H1 (cell line): ENCODE results near the gene CCNH. TPM values are rescaled to one million over a fixed set of nuclear protein-coding genes. Genes with fewer than 3 reads are reported as not detected.

ENCODE experiments used
- CTCF ChIA-PET: fragments of 300-600 bp; sonication (Branson Sonifier 250); formaldehyde crosslinking; loops from one replicate; lab custom pipeline; 2021; ENCODE audit not compliant: partially characterized antibody; lab: Charles Lee
- POLR2A ChIA-PET: fragments of 300-600 bp; sonication (Branson Sonifier 250); formaldehyde crosslinking; loops from one replicate; lab custom pipeline; 2021; ENCODE audit warnings: inconsistent platforms; ENCODE audit not compliant: partially characterized antibody; lab: Charles Lee
- DNase-seq, 2 experiments: peaks; one replicate each; pipeline versions ENCODE4 v3.0.0 to v3.0.0-alpha.2; 2010 to 2022; ENCODE audit warnings: low spot score in 2 of 2, low read depth in 1 of 2, mixed read lengths in 1 of 2
- FAIRE-seq: peaks from 2 replicates; lab custom pipeline; 2011; peaks lifted over from hg19 to GRCh38; lab: Jason Lieb, UNC
- H2AFZ ChIP-seq: 2 replicates; pipeline ENCODE4 v1.8.1; 2012; ENCODE audit warnings: low read length, inconsistent platforms
- H2AK5ac ChIP-seq: 2 replicates; pipeline ENCODE4 v1.6.1; 2013; ENCODE audit warnings: low read depth, low read length
- H2BK120ac ChIP-seq: replicated peaks from 2 replicates; pipeline ENCODE3; 2013; ENCODE audit warnings: low read depth, low read length, inconsistent platforms
- H2BK12ac ChIP-seq: 2 replicates; pipeline ENCODE4 v1.6.1; 2013; ENCODE audit warnings: low read depth, low read length
- H2BK15ac ChIP-seq: 2 replicates; pipeline ENCODE4 v1.6.1; 2013; ENCODE audit warnings: low read length
- H2BK20ac ChIP-seq: 2 replicates; pipeline ENCODE4 v1.6.1; 2013; ENCODE audit warnings: low read length
- H2BK5ac ChIP-seq: 2 replicates; pipeline ENCODE4 v1.6.1; 2013; ENCODE audit warnings: low read depth, low read length
- H3K14ac ChIP-seq: 2 replicates; pipeline ENCODE4 v1.6.1; 2013; ENCODE audit warnings: inconsistent platforms; ENCODE audit not compliant: insufficient read length
- H3K18ac ChIP-seq: 2 replicates; pipeline ENCODE4 v1.6.1; 2013; ENCODE audit warnings: low read length; ENCODE audit errors: extremely low read depth
- H3K23ac ChIP-seq: 2 replicates; pipeline ENCODE4 v1.6.1; 2013; ENCODE audit warnings: inconsistent platforms; ENCODE audit not compliant: insufficient read length
- H3K23me2 ChIP-seq: 2 replicates; pipeline ENCODE4 v1.6.1; 2013; ENCODE audit warnings: low read depth, low read length
- H3K27ac ChIP-seq: 2 replicates; pipeline ENCODE4 v1.6.1; 2011; ENCODE audit warnings: low read depth, low read length, inconsistent platforms
- H3K27me3 ChIP-seq, 4 experiments: replicated peaks in 1 of 4; 1 replicate in 1 of 4; 2 replicates in 3 of 4; pipeline versions ENCODE4 v1.6.1 to v1.8.1; 2011 to 2013; ENCODE audit warnings: low read length in 3 of 4, mild to moderate bottlenecking in 3 of 4, inconsistent platforms in 2 of 4, mixed read lengths in 2 of 4, moderate library complexity in 1 of 4; ENCODE audit not compliant: control insufficient read depth in 3 of 4, insufficient read depth in 3 of 4; ENCODE audit errors: extremely low read depth in 1 of 4
- H3K36me3 ChIP-seq, 4 experiments: 2 replicates each; pipeline versions ENCODE4 v1.6.1 to v1.8.1; 2011 to 2013; ENCODE audit warnings: mild to moderate bottlenecking in 4 of 4, low read length in 3 of 4, moderate library complexity in 2 of 4, control low read depth in 1 of 4, inconsistent platforms in 1 of 4; ENCODE audit not compliant: insufficient read depth in 4 of 4, control insufficient read depth in 2 of 4
- H3K4ac ChIP-seq: replicated peaks from 2 replicates; pipeline ENCODE3; 2013; ENCODE audit warnings: low read length, low read depth, mixed read lengths, inconsistent platforms; ENCODE audit not compliant: insufficient read length
- H3K4me1 ChIP-seq, 4 experiments: replicated peaks in 1 of 4; 1 replicate in 1 of 4; 2 replicates in 3 of 4; pipeline versions ENCODE4 v1.6.1 to v1.8.1; 2011 to 2013; ENCODE audit warnings: low read length in 3 of 4, inconsistent platforms in 2 of 4, mixed read lengths in 1 of 4; ENCODE audit not compliant: insufficient read depth in 4 of 4, control insufficient read depth in 3 of 4
- H3K4me2 ChIP-seq, 2 experiments: 2 replicates each; pipeline versions ENCODE4 v1.6.1 to v1.8.1; 2011 to 2013; ENCODE audit warnings: low read depth in 2 of 2, low read length in 2 of 2, control low read depth in 1 of 2, inconsistent platforms in 1 of 2, mild to moderate bottlenecking in 1 of 2; ENCODE audit not compliant: insufficient read depth in 1 of 2
- H3K4me3 ChIP-seq, 4 experiments: fragments of 200-600, 300-600 bp in 1 of 4; sonication (generic), shearing (Covaris generic), sonication (Bioruptor Twin) in 1 of 4; 2 replicates each; pipeline versions ENCODE4 v1.5.1 to v1.8.1; 2011 to 2016; ENCODE audit warnings: low read length in 4 of 4, low read depth in 3 of 4, control low read depth in 2 of 4, inconsistent platforms in 2 of 4, mild to moderate bottlenecking in 2 of 4, mixed read lengths in 1 of 4, moderate library complexity in 1 of 4; ENCODE audit not compliant: insufficient read depth in 2 of 4; ENCODE audit errors: extremely low read depth in 1 of 4
- H3K56ac ChIP-seq: replicated peaks from 2 replicates; pipeline ENCODE3; 2013; ENCODE audit warnings: low read depth, mild to moderate bottlenecking, mixed read lengths, low read length, inconsistent platforms; ENCODE audit not compliant: insufficient read length
- H3K79me1 ChIP-seq: 2 replicates; pipeline ENCODE4 v1.6.1; 2013; ENCODE audit warnings: low read depth, low read length, control low read depth
- H3K79me2 ChIP-seq, 2 experiments: 2 replicates each; pipeline versions ENCODE4 v1.6.1 to v1.8.1; 2012 to 2013; ENCODE audit warnings: low read length in 2 of 2, mild to moderate bottlenecking in 2 of 2, inconsistent platforms in 1 of 2; ENCODE audit not compliant: insufficient read depth in 2 of 2, control insufficient read depth in 1 of 2
- H3K9ac ChIP-seq, 4 experiments: replicated peaks in 1 of 4; 1 replicate in 1 of 4; 2 replicates in 3 of 4; pipeline versions ENCODE4 v1.6.1 to v1.8.1; 2011 to 2013; ENCODE audit warnings: low read depth in 3 of 4, low read length in 3 of 4, control low read depth in 2 of 4, mild to moderate bottlenecking in 2 of 4, moderate library complexity in 2 of 4, inconsistent platforms in 1 of 4; ENCODE audit errors: extremely low read depth in 1 of 4
- H3K9me3 ChIP-seq, 2 experiments: 2 replicates each; pipeline versions ENCODE4 v1.6.1 to v1.8.1; 2012 to 2013; ENCODE audit warnings: mild to moderate bottlenecking in 2 of 2, moderate library complexity in 2 of 2, control low read depth in 1 of 2, inconsistent platforms in 1 of 2, low read depth in 1 of 2, low read length in 1 of 2, mixed read lengths in 1 of 2; ENCODE audit not compliant: insufficient read depth in 2 of 2
- H4K20me1 ChIP-seq, 2 experiments: replicated peaks in 1 of 2; 2 replicates each; pipeline versions ENCODE3 to v1.8.1; 2011 to 2013; ENCODE audit warnings: inconsistent platforms in 2 of 2, low read length in 2 of 2, mild to moderate bottlenecking in 1 of 2; ENCODE audit not compliant: insufficient read depth in 2 of 2, control insufficient read depth in 1 of 2
- H4K5ac ChIP-seq: 2 replicates; pipeline ENCODE4 v1.6.1; 2013; ENCODE audit warnings: low read length, low read depth, mixed read lengths, inconsistent platforms; ENCODE audit not compliant: insufficient read length
- H4K8ac ChIP-seq: 2 replicates; pipeline ENCODE4 v1.8.0; 2013; ENCODE audit warnings: mild to moderate bottlenecking, moderate library complexity, low read length, inconsistent platforms; ENCODE audit not compliant: insufficient read depth; ENCODE audit errors: extremely low read depth
- H4K91ac ChIP-seq: replicated peaks from 2 replicates; pipeline ENCODE3; 2013; ENCODE audit warnings: low read length, mixed read lengths, inconsistent platforms; ENCODE audit not compliant: insufficient read length
- ASH2L ChIP-seq: fragments of 200-600, 300-600 bp; sonication (generic); IDR thresholded peaks from one replicate; pipeline ENCODE4 v1.7.1; 2017; ENCODE audit warnings: low read length
- BCL11A ChIP-seq, 2 experiments: IDR thresholded peaks; one replicate each; pipeline ENCODE4 v1.6.1; 2011; ENCODE audit warnings: low read depth in 2 of 2, low read length in 2 of 2, mild to moderate bottlenecking in 2 of 2
- BRCA1 ChIP-seq: IDR thresholded peaks from 2 replicates; pipeline ENCODE4 v1.6.1; 2012; ENCODE audit warnings: low read depth, low read length, improper control_type of control experiment
- CBX5 ChIP-seq: fragments of 300-800, 300-1000 bp; sonication (generic); IDR thresholded peaks from 2 replicates; pipeline ENCODE4 v1.7.1; 2016; ENCODE audit warnings: antibody characterized with exemption, low read length, low read depth
- CBX8 ChIP-seq: fragments of 300-800, 300-1000 bp; sonication (generic); IDR thresholded peaks from 2 replicates; pipeline ENCODE4 v1.7.1; 2016; ENCODE audit warnings: low read depth, low read length, borderline replicate concordance
- CTBP2 ChIP-seq: IDR thresholded peaks from 2 replicates; pipeline ENCODE4 v1.7.0; 2011; ENCODE audit warnings: borderline replicate concordance, mild to moderate bottlenecking, moderate library complexity, mixed read lengths, low read length; ENCODE audit not compliant: insufficient read depth, insufficient read length
- GABPA ChIP-seq: IDR thresholded peaks from 2 replicates; pipeline ENCODE4 v1.6.1; 2011; ENCODE audit warnings: mild to moderate bottlenecking, low read length, moderate library complexity, borderline replicate concordance; ENCODE audit not compliant: insufficient read depth
- MAX ChIP-seq: IDR thresholded peaks from 2 replicates; pipeline ENCODE4 v1.6.1; 2012; ENCODE audit warnings: inconsistent platforms
- RBBP5 ChIP-seq: IDR thresholded peaks from 2 replicates; pipeline ENCODE4 v1.7.1; 2012; ENCODE audit warnings: low read depth, mild to moderate bottlenecking, inconsistent platforms, low read length, moderate library complexity, borderline replicate concordance
- RXRA ChIP-seq: IDR thresholded peaks from 2 replicates; pipeline ENCODE4 v1.6.1; 2011; ENCODE audit warnings: low read depth, mild to moderate bottlenecking, low read length, moderate library complexity; ENCODE audit not compliant: insufficient read depth
- SIRT6 ChIP-seq: IDR thresholded peaks from one replicate; pipeline ENCODE4 v1.7.1; 2012; ENCODE audit warnings: low read length, inconsistent platforms
- SIX5 ChIP-seq: IDR thresholded peaks from 2 replicates; pipeline ENCODE4 v1.6.1; 2011; ENCODE audit warnings: mild to moderate bottlenecking, low read depth, low read length
- SP1 ChIP-seq: IDR thresholded peaks from 2 replicates; pipeline ENCODE4 v1.6.1; 2011; ENCODE audit warnings: low read depth, low read length
- SUZ12 ChIP-seq: fragments of 200-600 bp; sonication (generic); IDR thresholded peaks from 2 replicates; pipeline ENCODE4 v1.6.1; 2012; ENCODE audit warnings: mild to moderate bottlenecking, inconsistent platforms, low read length, moderate library complexity, mixed read lengths
- ZNF274 ChIP-seq: IDR thresholded peaks from 2 replicates; pipeline ENCODE4 v1.7.0; 2012; ENCODE audit warnings: low read length, borderline replicate concordance; ENCODE audit errors: extremely low read depth
- WGBS, 2 experiments: shearing (Covaris generic) in 1 of 2; methylation state at CpG; one replicate each; pipeline versions ENCODE4 v1.1.6 to v1.1.7; 2013 to 2015; ENCODE audit warnings: low lambda C conversion rate in 2 of 2, mixed read lengths in 2 of 2, inconsistent platforms in 1 of 2, low coverage in 1 of 2, missing lambda C conversion rate in 1 of 2; ENCODE audit not compliant: insufficient replicate concordance in 2 of 2, insufficient coverage in 1 of 2, insufficient read length in 1 of 2; ENCODE audit errors: extremely low coverage in 1 of 2, missing lambda C conversion rate in 1 of 2; 5-methylcytosine and 5-hydroxymethylcytosine counted together
- polyA plus RNA-seq, 7 experiments: library from polyadenylated mRNA; depleted of rRNA in 3 of 7; stranded (reverse) in 5 of 7; unstranded in 2 of 7; fragments of >200 nt in 5 of 7; fragments of 200-250 nt in 2 of 7; gene quantifications; 1 replicate in 5 of 7; 2 replicates in 1 of 7; 4 replicates in 1 of 7; pipeline versions ENCODE4 v1.2.1 to v1.2.3, GENCODE V29; 2011 to 2013; ENCODE audit warnings: missing spikeins in 2 of 7, mixed read lengths in 2 of 7
- total RNA-seq: library from RNA; stranded (reverse); fragmentation: NEBNext Ultra II Directional; extraction: Animal tissue kit (Norgen Biotek cat#: 25700); gene quantifications from 2 replicates; pipeline ENCODE4 v1.2.1, GENCODE V29; 2021

CCNH gene
- total and polyA plus RNA-seq, 2 of the 8 experiments (the other 6 are each of a cell fraction or from before 2014, with no cell fraction given), result 38.2 to 41.8 TPM

- Histone ChIP-seq H3K4me1 (no peaks in the 10 kb centered on the region), H2BK5ac (no peak overlapping the region), H3K79me2 (no peaks in the 10 kb centered on the region), H3K36me3 (peaks cover 18 to 86% (median 48%) of the 10 kb centered on the region in 4 experiments), H3K27ac (no peak overlapping the region), H3K18ac (no peak overlapping the region), H2BK12ac (no peak overlapping the region), H2BK20ac (no peak overlapping the region), H3K4me3 (no peak overlapping the region), H3K9me3 (no peaks in the 10 kb centered on the region), H2BK15ac (no peak overlapping the region), H2AK5ac (no peak overlapping the region), H3K4ac (no peak overlapping the region), H4K5ac (no peak overlapping the region), H3K23me2 (no peaks in the 10 kb centered on the region), H4K20me1 (peaks cover 0 to 2% of the 10 kb centered on the region in 2 experiments), H4K8ac (no peak overlapping the region), H3K56ac (no peak overlapping the region), H3K79me1 (no peaks in the 10 kb centered on the region), H3K4me2 (no peak overlapping the region), H3K23ac (no peak overlapping the region), H3K9ac (no peak overlapping the region), H3K27me3 (no peaks in the 10 kb centered on the region), H2AFZ (no peak overlapping the region), H2BK120ac (no peak overlapping the region), H3K14ac (no peak overlapping the region), H4K91ac (no peak overlapping the region)
- WGBS, 2 experiments, result 98% methylated on average over 2 of the region's 2 CpGs; no CpG with 5 or more reads in 1 of the 2 experiments
- FAIRE-seq (no peak), DNase-seq (no peak)
- POLR2A ChIA-PET, result interaction anchor here (0.9 to 1.3 kb wide), 2 partner anchors 7 to 9 kb away, joined by 3 read pairs; no protein-coding TSS in a partner anchor
- CTCF ChIA-PET, result no interaction called here
- TF ChIP-seq SIX5 (no peak), RXRA (no peak), RBBP5 (no peak), ZNF274 (no peak), BCL11A (IDR thresholded peaks at IDR 0.05; ENCODE audit: low read depth in 2 of 2, low read length in 2 of 2) (no peak), CBX5 (no peak), MAX (no peak), BRCA1 (no peak), ASH2L (no peak), CTBP2 (no peak), SUZ12 (no peak), GABPA (no peak), SP1 (no peak), SIRT6 (no peak), CBX8 (no peak)
Observed at GRCh38 chr5:87404359-87404758, 8.4 kb downstream of the CCNH start.
